Central memory CD4-positive, alpha-beta T cell (primary cell): ENCODE measurements around the gene SLC35G3.
"Not testable (repeated sequence)": the region's sequence is repeated elsewhere in the genome, so short reads cannot be mapped to it uniquely, and the experiment has no call there.

Experiments used
- DNase-seq: peaks from one replicate; pipeline ENCODE4 v3.0.0; 2022
- total RNA-seq, 3 experiments: gene quantifications; one replicate each; lab custom pipeline; 2026; lab: John Stamatoyannopoulos, UW

Gene SLC35G3
- total RNA-seq = 0 reads per million in 3 experiments

- DNase-seq = not testable (repeated sequence)
These were observed at the start of gene SLC35G3 for GRCh38 chr17:35194001-35194400. TSS of gene SLC35G3 (minus strand) at chr17:35194393. CDS start at chr17:35194307, 86 bp downstream.

- DNase-seq = peak; percentile 38
These were observed 49.6 kb upstream of the SLC35G3 start for GRCh38 chr17:35243561-35244340.

- DNase-seq = peak; percentile 92
These were observed 48.8 kb upstream of the SLC35G3 start, which contains the start of gene SLFN5 for GRCh38 chr17:35242805-35243560. TSS of gene SLFN5 (plus strand) at chr17:35243072. CDS start at chr17:35258691, 15,619 bp downstream.

- peak; percentile 89 for DNase-seq
These were observed 48.1 kb upstream of the SLC35G3 start for GRCh38 chr17:35242158-35242804.

GRCh38 chr17:35241520-35241919 lies 47.3 kb upstream of the SLC35G3 start:
- no peak for DNase-seq

- no peak for DNase-seq
These were observed 46.7 kb upstream of the SLC35G3 start for GRCh38 chr17:35240861-35241260.

- DNase-seq = no peak
These were observed 45.6 kb upstream of the SLC35G3 start for GRCh38 chr17:35239823-35240222.

- no peak for DNase-seq
These were observed 44.6 kb upstream of the SLC35G3 start for GRCh38 chr17:35238821-35239220.

- no peak for DNase-seq
These were observed 42.6 kb upstream of the SLC35G3 start for GRCh38 chr17:35236821-35237220.

- no peak for DNase-seq
These were observed 41.7 kb upstream of the SLC35G3 start for GRCh38 chr17:35235917-35236316.

- no peak for DNase-seq
These were observed 41.1 kb upstream of the SLC35G3 start for GRCh38 chr17:35235289-35235688.

- DNase-seq = not testable (repeated sequence)
These were observed 40.1 kb upstream of the SLC35G3 start for GRCh38 chr17:35234315-35234714.

- DNase-seq = no peak
These were observed 35.4 kb upstream of the SLC35G3 start for GRCh38 chr17:35229638-35230037.

- DNase-seq = no peak
These were observed 33.4 kb upstream of the SLC35G3 start for GRCh38 chr17:35227546-35227945.

- no peak for DNase-seq
These were observed 30.2 kb upstream of the SLC35G3 start for GRCh38 chr17:35224436-35224835.

- no peak for DNase-seq
These were observed 28.3 kb upstream of the SLC35G3 start for GRCh38 chr17:35222452-35222851.

- no peak for DNase-seq
These were observed 24.7 kb upstream of the SLC35G3 start for GRCh38 chr17:35218915-35219314.

GRCh38 chr17:35217107-35217506 lies 22.9 kb upstream of the SLC35G3 start:
- DNase-seq = no peak

- DNase-seq = peak; percentile 52
These were observed 20.6 kb upstream of the SLC35G3 start for GRCh38 chr17:35214631-35215273.

GRCh38 chr17:35214192-35214591 lies 20.0 kb upstream of the SLC35G3 start:
- DNase-seq = peak; percentile 90

GRCh38 chr17:35213412-35213940 lies 19.3 kb upstream of the SLC35G3 start:
- DNase-seq = no peak

GRCh38 chr17:35212668-35213067 lies 18.5 kb upstream of the SLC35G3 start:
- no peak for DNase-seq
